Lower leg skin (tissue), 4 donors: ENCODE results near the gene ZNF318. TPM values are rescaled to one million over a fixed set of nuclear protein-coding genes. Genes with fewer than 3 reads are reported as not detected.

Experiments
- DNase-seq, 2 donors: peaks; one replicate each; pipeline ENCODE4 v3.0.0-alpha.2; 2019; ENCODE audit warnings: low spot score in 2 of 2
- H3K4me3 ChIP-seq: fragments of 200-600 bp; sonication (generic); 2 replicates; pipeline ENCODE4 v1.5.1; 2017; ENCODE audit warnings: mild to moderate bottlenecking, low read depth; ENCODE audit not compliant: poor library complexity, severe bottlenecking
- POLR2A ChIP-seq, 2 donors: fragments of 450-650 bp; IDR thresholded peaks; one replicate each; pipeline ENCODE4 v1.6.1; 2016 to 2017; ENCODE audit warnings: antibody characterized with exemption in 2 of 2, mild to moderate bottlenecking in 1 of 2, moderate library complexity in 1 of 2
- WGBS, 2 donors: methylation state at CpG; one replicate each; pipeline ENCODE4 v1.1.5; 2018; 5-methylcytosine and 5-hydroxymethylcytosine counted together
- intact Hi-C: fragments of 100-400 bp; cut with DNase I; formaldehyde crosslinking; loops from one replicate; pipeline ENCODE4 v1.15.0; 2023; ENCODE audit warnings: low total_unique reads
- total RNA-seq, 4 donors: library from RNA; depleted of rRNA; stranded (reverse); fragments of >200 nt; gene quantifications; one replicate each; pipeline ENCODE4 v1.1.0, GENCODE V29; 2016
- TF ChIP-seq, protein P1 (sequence below), 3 donors: fragments of 450-650 bp; IDR thresholded peaks; one replicate each; pipeline ENCODE4 v1.5.1; 2016; ENCODE audit warnings: antibody characterized with exemption in 3 of 3, mild to moderate bottlenecking in 3 of 3, moderate library complexity in 2 of 3

ZNF318 gene
- total RNA-seq, 4 donors from 2014 or later: 9.6 to 22.9 (median 18.1) TPM

DNA sequence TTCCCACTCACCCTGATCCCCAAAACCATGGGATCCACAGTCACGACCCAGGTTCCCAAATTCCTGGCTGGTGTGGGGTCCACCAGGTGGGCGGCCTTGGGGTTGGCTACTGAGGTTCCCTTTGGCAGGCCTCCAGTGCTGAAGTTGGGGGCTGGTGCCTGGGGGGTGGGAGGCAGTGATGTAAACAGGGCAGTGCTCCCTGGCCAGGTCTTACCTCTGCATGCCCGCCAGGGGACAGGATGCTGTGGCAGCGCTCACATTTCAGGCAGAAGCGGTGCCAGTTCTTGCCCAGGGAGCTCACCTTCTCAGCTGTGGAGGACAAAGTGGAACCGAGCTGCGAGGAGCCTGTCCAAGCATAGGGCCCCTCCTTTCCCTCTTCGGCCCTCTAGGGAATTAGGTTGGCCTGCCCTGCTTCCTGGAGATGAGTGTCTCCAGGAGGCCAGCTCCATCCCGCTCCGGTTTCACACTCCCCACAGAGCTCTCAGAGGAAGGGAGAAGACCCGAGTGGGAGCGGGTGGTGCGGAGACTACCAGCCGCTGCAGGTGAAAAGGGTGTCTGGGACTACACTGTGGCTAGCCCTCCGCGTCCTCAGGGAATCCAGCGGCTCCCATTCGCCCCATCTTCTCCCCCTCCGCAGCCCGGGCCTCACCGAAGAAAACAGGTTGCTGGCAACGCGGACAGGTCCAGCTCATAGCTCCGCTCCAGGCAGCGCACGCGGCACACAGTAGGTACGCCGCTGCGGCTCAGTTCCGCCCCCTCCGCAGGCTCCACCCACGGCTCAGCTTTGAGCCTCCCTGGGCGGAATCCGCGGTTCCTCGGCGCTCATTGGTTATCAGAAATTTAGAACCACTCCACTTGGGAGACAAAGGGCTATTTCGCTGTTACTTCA, 61.1 kb downstream of the ZNF318 start, which contains the start of gene CRIP3:
Gene CRIP3, minus strand, starts transcription at position 726 of the 889 bp plus-strand sequence. Its CDS starts 34 bp downstream, at position 692.
- 10 to 12% methylated on average over 39 of the region's 39 CpGs for WGBS, 2 donors
- DNase-seq: no peak
- H3K4me3 ChIP-seq: no peak within 1 kb of the TSS
- intact Hi-C loops: no loop called here
- TF ChIP-seq, protein P1, sequence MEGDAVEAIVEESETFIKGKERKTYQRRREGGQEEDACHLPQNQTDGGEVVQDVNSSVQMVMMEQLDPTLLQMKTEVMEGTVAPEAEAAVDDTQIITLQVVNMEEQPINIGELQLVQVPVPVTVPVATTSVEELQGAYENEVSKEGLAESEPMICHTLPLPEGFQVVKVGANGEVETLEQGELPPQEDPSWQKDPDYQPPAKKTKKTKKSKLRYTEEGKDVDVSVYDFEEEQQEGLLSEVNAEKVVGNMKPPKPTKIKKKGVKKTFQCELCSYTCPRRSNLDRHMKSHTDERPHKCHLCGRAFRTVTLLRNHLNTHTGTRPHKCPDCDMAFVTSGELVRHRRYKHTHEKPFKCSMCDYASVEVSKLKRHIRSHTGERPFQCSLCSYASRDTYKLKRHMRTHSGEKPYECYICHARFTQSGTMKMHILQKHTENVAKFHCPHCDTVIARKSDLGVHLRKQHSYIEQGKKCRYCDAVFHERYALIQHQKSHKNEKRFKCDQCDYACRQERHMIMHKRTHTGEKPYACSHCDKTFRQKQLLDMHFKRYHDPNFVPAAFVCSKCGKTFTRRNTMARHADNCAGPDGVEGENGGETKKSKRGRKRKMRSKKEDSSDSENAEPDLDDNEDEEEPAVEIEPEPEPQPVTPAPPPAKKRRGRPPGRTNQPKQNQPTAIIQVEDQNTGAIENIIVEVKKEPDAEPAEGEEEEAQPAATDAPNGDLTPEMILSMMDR (IDR thresholded peaks at IDR 0.05): peak in 1 of 3 donors; percentile 28
- no peak for TF ChIP-seq POLR2A (IDR thresholded peaks at IDR 0.05)

DNA sequence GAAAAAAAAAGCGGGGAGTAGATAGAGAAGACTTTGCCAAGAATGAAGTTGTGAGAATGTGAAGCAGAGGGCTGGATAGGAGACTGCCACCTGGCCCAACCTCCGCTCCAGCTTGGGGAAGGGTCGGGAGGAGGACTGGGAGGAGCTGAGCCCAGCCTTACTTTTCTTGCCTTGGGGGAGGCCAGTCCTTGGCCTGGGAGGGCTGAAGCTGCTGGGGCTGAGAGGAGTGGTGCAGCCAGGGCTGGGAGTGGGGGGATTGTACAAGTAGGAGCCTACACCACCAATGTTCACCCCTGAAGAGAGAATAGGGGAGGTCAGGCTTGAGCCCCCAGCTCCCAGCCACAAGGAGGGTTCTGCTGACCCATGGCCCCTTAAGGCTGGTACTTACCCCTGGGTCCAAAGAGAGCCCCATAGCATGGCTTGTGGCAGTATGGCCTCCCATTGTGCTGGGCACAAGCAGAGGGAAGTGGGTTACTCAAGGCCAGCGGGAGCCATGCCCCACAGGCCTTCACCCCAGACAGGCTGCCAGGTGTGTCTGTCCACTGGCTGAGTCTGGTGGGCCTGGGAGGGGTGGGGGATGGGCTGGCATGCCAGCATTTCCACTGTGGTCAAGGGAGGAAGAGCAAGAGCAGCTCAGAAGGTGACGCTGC, 61.9 kb downstream of the ZNF318 start:
- TF ChIP-seq, protein P1 (IDR thresholded peaks at IDR 0.05): no peak
- TF ChIP-seq POLR2A (IDR thresholded peaks at IDR 0.05): no peak
- no peak for DNase-seq
- 84 to 87% methylated on average over 4 of the region's 5 CpGs for WGBS, 2 donors
- no peak overlapping the region for H3K4me3 ChIP-seq
- intact Hi-C loops: no loop called here

DNA sequence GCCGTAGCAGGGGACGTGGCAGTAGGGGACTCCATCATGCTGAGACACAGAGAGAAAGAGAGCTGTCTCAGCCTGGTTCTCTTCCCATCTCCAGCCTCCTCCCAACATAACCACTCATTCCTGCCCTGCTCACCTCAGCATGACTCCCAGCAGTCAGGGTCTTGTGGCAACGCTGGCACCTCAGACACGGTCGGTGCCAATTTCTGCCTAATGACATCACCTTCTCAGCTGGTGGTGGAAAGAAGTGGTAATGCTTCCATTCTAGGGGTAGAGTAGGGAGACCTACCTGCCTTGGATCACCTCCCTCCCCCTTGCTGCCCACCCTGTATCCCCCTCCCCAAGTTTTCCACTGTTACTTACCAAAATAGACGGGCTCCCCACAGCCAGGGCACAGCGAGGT, 63.4 kb downstream of the ZNF318 start:
- TF ChIP-seq, protein P1 (IDR thresholded peaks at IDR 0.05): no peak
- TF ChIP-seq POLR2A (IDR thresholded peaks at IDR 0.05): no peak
- intact Hi-C loops: no loop called here
- no peak overlapping the region for H3K4me3 ChIP-seq
- no peak for DNase-seq
- 83 to 87% methylated on average over 7 of the region's 7 CpGs for WGBS, 2 donors

DNA sequence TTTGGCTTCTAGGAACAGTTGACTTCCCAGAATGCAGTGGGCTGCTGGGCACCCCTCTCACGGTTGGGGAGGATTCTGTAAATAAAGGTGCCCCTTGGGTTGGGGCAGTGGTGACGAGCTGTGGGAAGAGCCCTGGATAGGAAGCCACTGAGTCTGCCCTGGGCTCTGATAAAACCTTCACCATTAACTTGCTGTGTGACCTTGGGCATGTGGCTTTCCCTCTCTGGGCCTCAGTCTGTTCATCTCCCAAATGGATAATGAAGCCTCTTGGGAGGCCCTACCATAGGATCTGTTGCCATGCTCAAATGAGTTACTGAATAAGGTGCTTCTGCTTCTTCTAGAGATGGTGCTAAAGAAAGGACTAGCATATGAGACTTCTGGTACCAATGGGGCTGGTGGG, 64.6 kb downstream of the ZNF318 start:
- TF ChIP-seq, protein P1 (IDR thresholded peaks at IDR 0.05): no peak
- no peak for TF ChIP-seq POLR2A (IDR thresholded peaks at IDR 0.05)
- no peak overlapping the region for H3K4me3 ChIP-seq
- WGBS, 2 donors: 76 to 79% methylated on average over 2 of the region's 2 CpGs
- DNase-seq: no peak
- intact Hi-C loops: no loop called here

DNA sequence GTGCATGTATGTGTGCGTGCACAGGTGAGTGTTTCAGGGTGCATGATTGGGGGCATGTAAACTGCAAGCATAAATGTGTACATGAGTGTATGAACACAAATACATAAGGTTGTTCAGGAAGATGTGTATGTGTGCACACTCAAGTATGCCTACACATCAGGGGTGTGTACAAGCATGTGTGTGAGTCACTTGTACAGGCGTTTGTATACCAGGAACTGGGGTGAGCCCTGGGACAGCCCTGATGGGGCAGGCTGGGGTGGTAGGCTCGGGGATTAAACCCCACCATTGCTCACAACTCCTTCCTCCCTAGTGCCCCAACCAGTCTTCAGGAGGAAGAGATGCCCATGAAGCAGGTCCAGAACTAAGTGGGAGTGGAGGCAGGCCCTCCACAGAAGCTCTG, 65.1 kb downstream of the ZNF318 start:
- TF ChIP-seq, protein P1 (IDR thresholded peaks at IDR 0.05): no peak
- TF ChIP-seq POLR2A (IDR thresholded peaks at IDR 0.05): no peak
- 72% methylated on average over 3 of the region's 3 CpGs for WGBS, 2 donors
- no peak overlapping the region for H3K4me3 ChIP-seq
- intact Hi-C loops: no loop called here
- DNase-seq: no peak
